K562 (cell line): ENCODE data around the gene METTL24. TPM values are rescaled to one million over a fixed set of nuclear protein-coding genes. Genes with fewer than 3 reads are reported as not detected.

Experiments used
- SIN3A ChIP-seq, 2 experiments: fragments of 150-350 bp in 1 of 2; IDR thresholded peaks; 2 replicates each; pipeline ENCODE4 v1.6.1; 2011 to 2016; ENCODE audit warnings: borderline replicate concordance in 2 of 2, low read depth in 2 of 2, low read length in 2 of 2, mild to moderate bottlenecking in 2 of 2, moderate library complexity in 2 of 2; ENCODE audit not compliant: control insufficient read depth in 1 of 2
- polyA plus RNA-seq, 8 experiments: library from polyadenylated mRNA; depleted of rRNA in 4 of 8; stranded (reverse) in 5 of 8; unstranded in 3 of 8; fragments of >200 nt; fragmentation: Nextera tagmentation in 2 of 8; fragmentation: Illumina TruSeq in 1 of 8; extraction: Ambion mirVana in 2 of 8; extraction: Trizol in 1 of 8; gene quantifications; 2 replicates each; pipeline versions ENCODE4 v1.2.1 to v1.2.3, GENCODE V29; 2011 to 2014; ENCODE audit warnings: inconsistent platforms in 1 of 8, missing spikeins in 1 of 8
- total RNA-seq, 7 experiments: library from RNA; depleted of rRNA in 6 of 7; stranded (reverse); fragments of >200 nt in 6 of 7; fragmentation: Illumina TruSeq in 2 of 7; extraction: Trizol in 2 of 7; gene quantifications; 2 replicates each; pipeline versions ENCODE4 v1.2.1 to v1.2.3, GENCODE V29; 2011 to 2021; ENCODE audit warnings: low replicate concordance in 1 of 7
- TF ChIP-seq, protein P1 (sequence below): fragments of 450-650 bp; IDR thresholded peaks from 2 replicates; pipeline ENCODE4 v1.6.1; 2016; ENCODE audit warnings: mild to moderate bottlenecking, moderate library complexity

METTL24 gene
- total and polyA plus RNA-seq, 9 of the 15 experiments (the other 6 are each of a cell fraction or from before 2014, with no cell fraction given), result not detected

DNA sequence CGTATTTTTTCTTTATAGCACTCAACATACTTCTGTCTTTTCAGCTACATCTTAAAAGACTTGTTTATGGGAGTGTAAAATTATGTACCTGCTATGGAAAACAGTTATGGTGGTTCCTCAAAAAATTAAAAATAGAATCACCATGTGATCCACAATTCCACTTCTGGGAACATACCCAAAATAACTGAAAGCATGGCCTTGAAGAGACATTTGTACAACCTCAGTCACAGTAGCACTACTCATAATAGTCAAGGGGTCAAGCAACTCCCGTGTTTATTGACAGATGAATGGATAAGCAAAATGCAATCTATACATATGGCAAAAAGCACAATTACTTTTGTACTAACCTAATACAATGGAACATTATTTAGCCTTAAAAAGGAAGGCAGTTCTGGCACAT, 74.5 kb downstream of the METTL24 start (continued):
- TF ChIP-seq, protein P1, sequence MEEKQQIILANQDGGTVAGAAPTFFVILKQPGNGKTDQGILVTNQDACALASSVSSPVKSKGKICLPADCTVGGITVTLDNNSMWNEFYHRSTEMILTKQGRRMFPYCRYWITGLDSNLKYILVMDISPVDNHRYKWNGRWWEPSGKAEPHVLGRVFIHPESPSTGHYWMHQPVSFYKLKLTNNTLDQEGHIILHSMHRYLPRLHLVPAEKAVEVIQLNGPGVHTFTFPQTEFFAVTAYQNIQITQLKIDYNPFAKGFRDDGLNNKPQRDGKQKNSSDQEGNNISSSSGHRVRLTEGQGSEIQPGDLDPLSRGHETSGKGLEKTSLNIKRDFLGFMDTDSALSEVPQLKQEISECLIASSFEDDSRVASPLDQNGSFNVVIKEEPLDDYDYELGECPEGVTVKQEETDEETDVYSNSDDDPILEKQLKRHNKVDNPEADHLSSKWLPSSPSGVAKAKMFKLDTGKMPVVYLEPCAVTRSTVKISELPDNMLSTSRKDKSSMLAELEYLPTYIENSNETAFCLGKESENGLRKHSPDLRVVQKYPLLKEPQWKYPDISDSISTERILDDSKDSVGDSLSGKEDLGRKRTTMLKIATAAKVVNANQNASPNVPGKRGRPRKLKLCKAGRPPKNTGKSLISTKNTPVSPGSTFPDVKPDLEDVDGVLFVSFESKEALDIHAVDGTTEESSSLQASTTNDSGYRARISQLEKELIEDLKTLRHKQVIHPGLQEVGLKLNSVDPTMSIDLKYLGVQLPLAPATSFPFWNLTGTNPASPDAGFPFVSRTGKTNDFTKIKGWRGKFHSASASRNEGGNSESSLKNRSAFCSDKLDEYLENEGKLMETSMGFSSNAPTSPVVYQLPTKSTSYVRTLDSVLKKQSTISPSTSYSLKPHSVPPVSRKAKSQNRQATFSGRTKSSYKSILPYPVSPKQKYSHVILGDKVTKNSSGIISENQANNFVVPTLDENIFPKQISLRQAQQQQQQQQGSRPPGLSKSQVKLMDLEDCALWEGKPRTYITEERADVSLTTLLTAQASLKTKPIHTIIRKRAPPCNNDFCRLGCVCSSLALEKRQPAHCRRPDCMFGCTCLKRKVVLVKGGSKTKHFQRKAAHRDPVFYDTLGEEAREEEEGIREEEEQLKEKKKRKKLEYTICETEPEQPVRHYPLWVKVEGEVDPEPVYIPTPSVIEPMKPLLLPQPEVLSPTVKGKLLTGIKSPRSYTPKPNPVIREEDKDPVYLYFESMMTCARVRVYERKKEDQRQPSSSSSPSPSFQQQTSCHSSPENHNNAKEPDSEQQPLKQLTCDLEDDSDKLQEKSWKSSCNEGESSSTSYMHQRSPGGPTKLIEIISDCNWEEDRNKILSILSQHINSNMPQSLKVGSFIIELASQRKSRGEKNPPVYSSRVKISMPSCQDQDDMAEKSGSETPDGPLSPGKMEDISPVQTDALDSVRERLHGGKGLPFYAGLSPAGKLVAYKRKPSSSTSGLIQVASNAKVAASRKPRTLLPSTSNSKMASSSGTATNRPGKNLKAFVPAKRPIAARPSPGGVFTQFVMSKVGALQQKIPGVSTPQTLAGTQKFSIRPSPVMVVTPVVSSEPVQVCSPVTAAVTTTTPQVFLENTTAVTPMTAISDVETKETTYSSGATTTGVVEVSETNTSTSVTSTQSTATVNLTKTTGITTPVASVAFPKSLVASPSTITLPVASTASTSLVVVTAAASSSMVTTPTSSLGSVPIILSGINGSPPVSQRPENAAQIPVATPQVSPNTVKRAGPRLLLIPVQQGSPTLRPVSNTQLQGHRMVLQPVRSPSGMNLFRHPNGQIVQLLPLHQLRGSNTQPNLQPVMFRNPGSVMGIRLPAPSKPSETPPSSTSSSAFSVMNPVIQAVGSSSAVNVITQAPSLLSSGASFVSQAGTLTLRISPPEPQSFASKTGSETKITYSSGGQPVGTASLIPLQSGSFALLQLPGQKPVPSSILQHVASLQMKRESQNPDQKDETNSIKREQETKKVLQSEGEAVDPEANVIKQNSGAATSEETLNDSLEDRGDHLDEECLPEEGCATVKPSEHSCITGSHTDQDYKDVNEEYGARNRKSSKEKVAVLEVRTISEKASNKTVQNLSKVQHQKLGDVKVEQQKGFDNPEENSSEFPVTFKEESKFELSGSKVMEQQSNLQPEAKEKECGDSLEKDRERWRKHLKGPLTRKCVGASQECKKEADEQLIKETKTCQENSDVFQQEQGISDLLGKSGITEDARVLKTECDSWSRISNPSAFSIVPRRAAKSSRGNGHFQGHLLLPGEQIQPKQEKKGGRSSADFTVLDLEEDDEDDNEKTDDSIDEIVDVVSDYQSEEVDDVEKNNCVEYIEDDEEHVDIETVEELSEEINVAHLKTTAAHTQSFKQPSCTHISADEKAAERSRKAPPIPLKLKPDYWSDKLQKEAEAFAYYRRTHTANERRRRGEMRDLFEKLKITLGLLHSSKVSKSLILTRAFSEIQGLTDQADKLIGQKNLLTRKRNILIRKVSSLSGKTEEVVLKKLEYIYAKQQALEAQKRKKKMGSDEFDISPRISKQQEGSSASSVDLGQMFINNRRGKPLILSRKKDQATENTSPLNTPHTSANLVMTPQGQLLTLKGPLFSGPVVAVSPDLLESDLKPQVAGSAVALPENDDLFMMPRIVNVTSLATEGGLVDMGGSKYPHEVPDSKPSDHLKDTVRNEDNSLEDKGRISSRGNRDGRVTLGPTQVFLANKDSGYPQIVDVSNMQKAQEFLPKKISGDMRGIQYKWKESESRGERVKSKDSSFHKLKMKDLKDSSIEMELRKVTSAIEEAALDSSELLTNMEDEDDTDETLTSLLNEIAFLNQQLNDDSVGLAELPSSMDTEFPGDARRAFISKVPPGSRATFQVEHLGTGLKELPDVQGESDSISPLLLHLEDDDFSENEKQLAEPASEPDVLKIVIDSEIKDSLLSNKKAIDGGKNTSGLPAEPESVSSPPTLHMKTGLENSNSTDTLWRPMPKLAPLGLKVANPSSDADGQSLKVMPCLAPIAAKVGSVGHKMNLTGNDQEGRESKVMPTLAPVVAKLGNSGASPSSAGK, result no peak
- no peak for TF ChIP-seq SIN3A (IDR thresholded peaks at IDR 0.05; ENCODE audit: borderline replicate concordance in 2 of 2, control insufficient read depth in 1 of 2, low read depth in 2 of 2, low read length in 2 of 2)
- TF ChIP-seq, all 486 proteins: peak for 0
